ENCODE data around the gene LIN54. TPM values are rescaled to one million over a fixed set of nuclear protein-coding genes. Genes with fewer than 3 reads are reported as not detected.

LIN54 gene
- total and polyA plus RNA-seq, 9 of the 15 experiments (the other 6 are each of a cell fraction or from before 2014, with no cell fraction given), result 2.2 to 22.5 (median 15.8) TPM

- TF ChIP-seq ATF7 (IDR thresholded peaks at IDR 0.05), result peak; percentile 90
- no peak for TF ChIP-seq CBX2 (IDR thresholded peaks at IDR 0.05; ENCODE audit: insufficient read depth, low read length, poor library complexity, severe bottlenecking)
- TF ChIP-seq RBM14 (IDR thresholded peaks at IDR 0.05; ENCODE audit: borderline replicate concordance, insufficient read depth, low read depth, low read length), result no peak
- TF ChIP-seq NR2C2 (CRISPR knock-in tag; IDR thresholded peaks at IDR 0.05), result peak; percentile 85
- TF ChIP-seq NR2C2 (tag; IDR thresholded peaks at IDR 0.05), result peak; percentile 96
- TF ChIP-seq BHLHE40 (IDR thresholded peaks at IDR 0.05; ENCODE audit: low read length), result peak; percentile 49; the same call in 1 of the 2 replicates
- TF ChIP-seq U2AF2 (optimal IDR thresholded peaks at IDR 0.05; ENCODE audit: low read depth, low read length), result no peak
- peak; percentile 81; the same call in 1 of the 2 replicates for TF ChIP-seq ZNF282 (CRISPR knock-in tag; IDR thresholded peaks at IDR 0.05)
- no peak for TF ChIP-seq ELF4 (CRISPR knock-in tag; IDR thresholded peaks at IDR 0.05)
- TF ChIP-seq ZNF124 (CRISPR knock-in tag; IDR thresholded peaks at IDR 0.05), result no peak
- peak; percentile 47; the same call in 1 of the 2 replicates for TF ChIP-seq E2F3 (CRISPR knock-in tag; IDR thresholded peaks at IDR 0.05)
- no peak for TF ChIP-seq CREB5 (CRISPR knock-in tag; IDR thresholded peaks at IDR 0.05)
- TF ChIP-seq ESRRA (IDR thresholded peaks at IDR 0.05; ENCODE audit: borderline replicate concordance, low read depth), result peak; percentile 94
- TF ChIP-seq ZNF780A (CRISPR knock-in tag; IDR thresholded peaks at IDR 0.05), result no peak
- TF ChIP-seq SIN3B (IDR thresholded peaks at IDR 0.05; ENCODE audit: low read depth), result no peak; the same call in 1 of the 2 replicates
- TF ChIP-seq DLX4 (CRISPR knock-in tag; IDR thresholded peaks at IDR 0.05), result no peak
- TF ChIP-seq IFI16 (CRISPR knock-in tag; IDR thresholded peaks at IDR 0.05), result no peak
- peak; percentile 46 for TF ChIP-seq PCBP1 (IDR thresholded peaks at IDR 0.05; ENCODE audit: low read depth, low read length, poor library complexity, severe bottlenecking)
- no peak for TF ChIP-seq ZNF696 (CRISPR knock-in tag; conservative IDR thresholded peaks at IDR 0.05)
Observed at GRCh38 chr4:82900411-82901182, 110.0 kb downstream of the LIN54 start, which contains the start of gene THAP9 (continued).
